HG03095 (cell line): ENCODE measurements around the gene MAPKBP1.

Source experiments
- ATAC-seq: cut with Tn5 transposase; IDR thresholded peaks from one replicate; pipeline ENCODE4 v1.9.1; 2021; ENCODE audit warnings: moderate library complexity; ENCODE audit not compliant: unreplicated experiment

The MAPKBP1 gene

DNA sequence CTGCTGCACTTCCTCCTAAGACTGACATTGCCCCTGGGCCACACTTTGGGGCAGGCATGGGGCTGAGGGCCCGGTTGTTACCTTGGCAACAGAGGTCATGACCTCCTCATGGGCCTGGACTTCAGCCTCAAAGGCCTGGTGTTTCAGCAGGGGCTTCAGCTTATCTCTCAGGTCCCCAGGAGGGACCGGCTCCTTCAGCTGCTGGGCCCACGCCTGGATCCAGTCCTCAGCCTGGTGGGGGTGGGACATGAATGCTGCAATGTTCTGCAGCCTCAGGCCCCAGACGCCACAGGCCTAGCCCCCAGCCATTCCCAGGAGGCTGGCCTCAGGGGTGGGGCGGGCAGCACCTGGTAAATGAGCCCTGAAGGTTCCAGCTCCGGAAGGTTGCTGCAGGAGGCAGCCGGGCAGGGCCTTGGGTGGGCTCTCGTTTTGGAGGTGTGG lies 92.0 kb downstream of the MAPKBP1 start:
- no peak for ATAC-seq

- no peak for ATAC-seq
Observed at GRCh38 chr15:41866872-41867579, 92.7 kb downstream of the MAPKBP1 start.

GRCh38 chr15:41868321-41868720 lies 94.0 kb downstream of the MAPKBP1 start:
- no peak for ATAC-seq

- ATAC-seq, result no peak
Observed at GRCh38 chr15:41869770-41870688, 95.7 kb downstream of the MAPKBP1 start.

DNA sequence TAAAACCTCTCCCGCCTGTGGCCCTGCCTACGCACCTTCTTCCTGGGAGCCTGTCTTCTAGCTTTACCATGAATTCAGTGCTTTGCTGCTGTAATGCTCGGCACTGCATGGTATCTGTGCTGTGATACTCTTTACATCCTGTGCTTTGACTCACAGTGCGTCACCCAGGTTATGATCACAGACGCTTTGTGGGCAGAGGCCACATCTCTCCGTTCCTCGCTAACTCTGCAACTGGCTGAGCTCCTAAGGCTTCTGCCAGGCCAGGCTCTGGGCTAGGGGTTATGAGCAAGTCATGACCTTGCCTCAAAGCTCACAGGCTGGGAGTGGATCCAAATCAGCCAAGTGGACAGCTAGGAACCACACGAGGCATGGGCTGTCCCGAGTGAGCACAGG lies 96.4 kb downstream of the MAPKBP1 start:
- no peak for ATAC-seq

GRCh38 chr15:41871175-41871905 lies 97.1 kb downstream of the MAPKBP1 start:
- ATAC-seq, result no peak

DNA sequence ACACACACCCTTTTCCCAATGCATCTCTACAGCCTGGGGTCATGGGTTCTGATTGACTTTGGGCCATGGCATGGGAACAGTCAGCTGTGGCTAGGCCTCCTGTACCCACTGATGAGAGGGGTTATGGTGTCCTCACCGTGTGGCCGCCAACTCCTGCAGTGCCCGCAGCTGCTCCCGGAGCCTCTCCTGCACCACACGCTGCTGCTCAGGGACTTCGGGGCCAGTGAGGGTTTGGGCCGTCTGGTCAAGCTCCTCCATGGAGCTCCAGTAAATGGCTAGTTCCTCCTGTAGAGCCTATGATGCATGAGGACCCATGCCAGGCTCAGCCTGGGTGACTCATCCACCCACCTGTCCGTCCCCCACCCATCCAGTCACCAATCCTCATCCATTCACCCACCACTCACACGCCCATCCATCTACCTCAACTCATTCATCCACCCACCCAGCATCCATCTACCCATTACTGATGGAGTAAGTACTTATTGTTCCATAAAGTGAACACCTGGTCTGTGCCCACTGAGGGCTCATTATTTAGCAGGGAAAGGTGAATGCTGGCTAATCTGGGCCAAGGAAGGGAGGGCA lies 98.0 kb downstream of the MAPKBP1 start:
- ATAC-seq, result no peak

- no peak for ATAC-seq
Observed at GRCh38 chr15:41873711-41874110, 99.4 kb downstream of the MAPKBP1 start.

DNA sequence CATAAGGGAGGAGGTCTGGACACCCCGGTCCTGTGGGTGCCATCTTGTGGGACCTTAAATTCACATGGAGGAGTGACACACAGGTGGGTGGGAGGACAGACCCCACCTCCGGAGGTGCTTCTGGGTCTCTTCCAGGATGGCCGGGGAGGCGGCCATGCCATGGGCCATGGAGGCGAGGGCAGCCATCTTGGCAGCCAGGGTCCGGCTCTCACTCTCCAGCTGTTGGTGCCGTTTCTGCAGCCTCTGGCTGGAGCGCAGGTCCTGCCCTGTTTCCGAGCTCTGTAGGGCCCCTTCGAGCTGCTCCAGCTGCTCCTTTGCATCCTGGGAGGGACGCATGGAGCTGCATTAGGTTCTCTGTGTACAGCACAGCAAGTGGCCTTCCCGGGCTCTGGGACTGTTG lies 100.5 kb downstream of the MAPKBP1 start:
- ATAC-seq, result no peak

- no peak for ATAC-seq
Observed at GRCh38 chr15:41876007-41876406, 101.7 kb downstream of the MAPKBP1 start.

GRCh38 chr15:41876689-41877088 lies 102.4 kb downstream of the MAPKBP1 start:
- ATAC-seq, result no peak
